NCI-H2029 treated with DMSO at 0.1 percent for 48 hours (cell line): ENCODE measurements around the gene TUBGCP6.
"Not testable (repeated sequence)": the region's sequence is repeated elsewhere in the genome, so short reads cannot be mapped to it uniquely, and the experiment has no call there.

Experiments used
- DNase-seq: peaks from one replicate; lab custom pipeline; 2025; lab: John Stamatoyannopoulos, UW

The TUBGCP6 gene

DNA sequence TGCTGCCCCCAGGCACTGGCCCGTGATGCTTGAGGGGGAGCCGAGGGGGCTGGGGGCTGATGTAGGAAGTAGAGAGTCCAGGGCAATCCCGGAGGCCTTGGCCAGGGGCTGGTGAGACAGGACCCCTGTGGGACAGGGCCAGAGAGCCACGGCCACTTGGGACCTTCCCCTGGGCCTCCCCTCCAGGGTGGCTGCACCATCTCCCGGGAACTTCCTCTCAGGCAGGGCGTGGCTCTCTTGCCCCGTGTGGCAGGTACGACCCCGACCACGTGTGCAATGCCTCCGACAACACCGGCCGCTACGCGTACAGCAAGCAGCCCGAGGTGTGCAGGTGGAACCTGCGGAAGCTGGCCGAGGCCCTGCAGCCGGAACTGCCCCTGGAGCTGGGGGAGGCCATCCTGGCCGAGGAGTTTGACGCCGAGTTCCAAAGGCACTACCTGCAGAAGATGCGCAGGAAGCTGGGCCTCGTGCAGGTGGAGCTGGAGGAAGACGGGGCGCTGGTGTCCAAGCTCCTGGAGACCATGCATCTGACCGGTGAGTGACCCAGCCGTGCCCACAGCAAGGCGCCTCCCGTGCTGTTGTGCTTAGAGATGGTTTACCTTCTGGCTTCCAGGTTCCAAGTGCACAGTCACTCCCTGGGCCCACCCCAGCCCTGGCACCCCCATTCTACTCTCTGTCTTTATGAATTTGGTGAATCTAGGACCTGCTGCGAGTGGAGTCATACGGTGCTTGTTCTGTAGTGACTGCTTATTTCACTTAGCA lies 34.3 kb downstream of the TUBGCP6 start:
- DNase-seq, result no peak

- DNase-seq, result no peak
Observed at GRCh38 chr22:50209893-50210292, 34.9 kb downstream of the TUBGCP6 start.

GRCh38 chr22:50208939-50209892 lies 35.6 kb downstream of the TUBGCP6 start:
- no peak for DNase-seq

DNA sequence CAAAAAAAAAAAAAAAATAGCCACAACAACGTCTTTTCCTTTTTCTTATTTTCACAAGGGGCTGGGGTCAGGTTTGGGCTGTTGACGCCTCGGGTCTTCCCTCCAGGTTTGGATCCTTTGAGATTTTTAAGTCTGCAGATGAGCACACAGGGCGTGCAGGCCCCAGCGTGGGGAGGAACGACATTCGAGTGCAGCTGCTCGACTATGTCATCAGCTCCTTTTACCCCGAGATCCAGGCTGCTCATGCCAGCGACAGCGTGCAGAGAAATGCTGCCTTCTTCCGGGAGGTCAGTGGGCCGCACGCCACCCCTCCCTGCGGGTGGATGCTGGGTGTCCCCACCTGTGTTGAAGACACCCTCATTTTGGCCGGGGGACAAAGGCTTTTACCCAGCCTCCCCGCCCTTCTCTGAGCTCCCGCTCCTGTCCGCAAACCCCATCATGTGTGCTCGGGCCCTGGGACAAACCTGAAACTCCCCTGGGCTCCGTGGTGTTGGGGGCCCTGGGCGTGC lies 36.3 kb downstream of the TUBGCP6 start:
- DNase-seq, result no peak

- DNase-seq, result no peak
Observed at GRCh38 chr22:50207383-50208140, 37.3 kb downstream of the TUBGCP6 start.

DNA sequence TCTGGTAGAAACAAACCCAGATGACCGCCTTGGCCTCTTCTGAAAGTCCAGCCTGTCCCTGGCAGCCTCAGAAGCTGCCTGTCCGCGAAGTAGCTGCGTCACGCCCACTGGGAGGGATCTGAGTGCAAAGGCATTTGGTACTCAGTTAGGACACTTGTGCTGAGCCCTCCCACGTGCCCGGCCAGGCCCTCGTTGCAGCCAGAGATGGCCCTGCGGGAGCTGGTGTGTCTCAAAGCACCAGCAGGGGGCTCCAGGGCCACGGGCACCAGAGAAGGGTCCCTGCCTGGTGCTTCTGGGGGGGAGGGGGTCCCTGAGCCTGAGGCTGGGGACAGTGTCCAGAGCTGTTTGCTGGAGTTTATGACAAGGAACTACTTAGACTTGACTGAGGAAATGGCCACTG lies 38.2 kb downstream of the TUBGCP6 start:
- no peak for DNase-seq

DNA sequence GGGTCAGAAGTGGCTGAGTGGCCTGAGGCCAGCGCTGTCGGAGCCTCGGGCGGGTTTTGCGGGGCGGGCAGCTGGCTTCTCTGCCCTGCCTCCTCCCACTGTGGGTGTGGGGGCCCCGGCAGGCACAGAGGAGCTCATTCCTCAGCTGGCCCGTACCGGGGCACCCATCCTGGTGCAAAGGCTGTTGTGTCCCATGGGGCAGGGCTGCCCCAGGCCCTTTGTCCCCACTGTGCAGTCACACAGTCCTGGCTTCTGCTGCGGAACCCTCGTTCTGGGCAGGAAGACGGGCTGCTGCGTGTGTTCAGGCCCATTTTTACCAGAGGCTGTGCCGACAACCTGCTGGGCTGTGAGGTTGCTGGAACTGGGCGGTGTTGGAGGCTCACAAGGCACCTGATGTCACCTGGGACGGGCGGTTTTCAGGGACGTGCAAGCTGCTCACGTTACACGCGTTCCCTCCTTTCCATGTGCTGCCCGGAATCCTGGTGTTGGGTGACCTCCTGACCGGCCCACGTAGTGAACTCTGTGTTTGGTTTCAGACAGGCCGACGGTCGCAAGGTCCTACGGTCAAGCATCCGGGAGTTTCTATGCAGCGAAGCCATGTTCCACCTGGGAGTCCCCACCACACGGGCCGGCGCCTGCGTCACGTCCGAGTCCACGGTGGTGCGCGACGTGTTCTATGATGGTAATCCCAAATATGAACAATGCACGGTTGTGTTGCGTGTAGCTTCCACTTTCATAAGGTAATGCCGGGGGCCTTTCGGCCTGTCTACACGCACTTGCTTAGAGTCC lies 38.8 kb downstream of the TUBGCP6 start:
- DNase-seq, result no peak

DNA sequence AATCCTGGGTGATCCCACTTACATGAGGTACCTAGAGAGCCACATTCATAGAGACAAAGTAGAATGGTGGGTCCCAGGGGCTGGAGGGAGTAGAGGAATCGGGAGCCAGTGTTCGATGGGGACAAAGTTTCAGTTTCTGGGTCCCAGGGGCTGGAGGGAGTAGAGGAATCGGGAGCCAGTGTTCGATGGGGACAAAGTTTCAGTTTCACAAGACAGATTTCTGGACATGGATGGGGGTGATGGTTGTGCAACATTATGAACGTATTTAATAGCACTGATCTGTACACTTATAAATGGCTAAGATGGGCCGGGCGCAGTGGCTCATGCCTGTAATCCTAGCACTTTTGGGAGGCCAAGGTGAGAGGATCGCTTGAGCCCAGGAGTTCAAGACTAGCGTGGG lies 39.8 kb downstream of the TUBGCP6 start:
- DNase-seq, result not testable (repeated sequence)

DNA sequence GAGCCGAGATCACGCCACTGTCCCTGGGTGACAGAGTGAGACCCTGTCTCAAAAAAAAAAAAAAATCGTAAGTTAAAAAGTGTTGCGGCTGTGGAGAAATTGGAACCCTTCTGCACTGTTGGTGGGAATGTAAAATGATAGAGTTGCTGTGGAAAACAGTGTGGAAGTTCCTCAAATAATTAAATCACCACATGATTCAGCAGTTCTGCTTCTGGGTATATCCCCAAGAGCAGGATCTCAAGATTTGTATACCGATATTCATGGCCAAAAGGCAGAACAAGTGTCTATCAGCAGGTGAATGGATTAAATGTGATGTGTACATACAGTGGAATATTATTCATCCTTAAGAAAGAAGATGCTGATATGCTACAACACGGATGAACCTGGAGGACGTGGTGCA lies 40.3 kb downstream of the TUBGCP6 start:
- DNase-seq, result no peak

GRCh38 chr22:50203288-50203687 lies 41.5 kb downstream of the TUBGCP6 start:
- no peak for DNase-seq

GRCh38 chr22:50202130-50202666 lies 42.6 kb downstream of the TUBGCP6 start:
- no peak for DNase-seq

DNA sequence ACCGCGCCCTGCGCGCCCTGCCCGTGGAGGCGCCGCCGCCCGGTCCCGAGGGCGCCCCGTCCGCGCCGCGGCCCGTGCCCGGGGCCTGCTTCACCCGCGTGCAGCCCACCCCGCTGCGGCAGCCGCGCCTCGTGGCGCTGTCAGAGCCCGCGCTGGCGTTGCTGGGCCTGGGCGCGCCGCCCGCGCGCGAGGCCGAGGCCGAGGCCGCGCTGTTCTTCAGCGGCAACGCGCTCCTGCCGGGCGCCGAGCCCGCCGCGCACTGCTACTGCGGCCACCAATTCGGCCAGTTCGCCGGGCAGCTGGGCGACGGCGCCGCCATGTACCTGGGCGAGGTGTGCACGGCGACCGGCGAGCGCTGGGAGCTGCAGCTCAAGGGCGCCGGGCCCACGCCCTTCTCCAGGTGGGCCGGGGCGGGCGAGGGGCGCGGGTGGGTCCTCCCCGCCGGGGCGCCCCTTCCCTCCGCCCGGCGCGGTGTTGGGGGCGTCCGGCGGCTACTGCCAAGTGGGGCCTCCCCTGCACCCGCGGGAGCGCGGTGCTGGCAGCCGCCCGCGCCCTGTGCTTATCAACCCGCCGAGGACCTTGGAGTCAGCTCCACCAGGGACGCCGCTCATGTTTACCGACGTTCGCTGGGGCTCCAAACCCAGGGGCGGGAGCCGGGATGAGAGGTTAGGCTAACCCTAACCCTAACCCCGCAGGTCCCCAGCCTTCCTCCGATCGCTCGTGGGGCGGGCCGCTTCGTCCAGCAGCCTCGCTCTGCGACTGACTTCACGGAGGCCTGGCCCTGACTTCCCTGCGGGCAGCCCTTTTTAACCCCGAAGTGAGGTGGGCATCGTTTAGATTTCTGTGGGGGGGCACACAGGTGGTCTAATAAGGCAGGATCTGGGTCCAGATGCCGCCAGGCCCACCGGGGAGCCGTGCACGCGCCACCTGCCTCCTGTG lies 43.4 kb downstream of the TUBGCP6 start:
- DNase-seq, result no peak

DNA sequence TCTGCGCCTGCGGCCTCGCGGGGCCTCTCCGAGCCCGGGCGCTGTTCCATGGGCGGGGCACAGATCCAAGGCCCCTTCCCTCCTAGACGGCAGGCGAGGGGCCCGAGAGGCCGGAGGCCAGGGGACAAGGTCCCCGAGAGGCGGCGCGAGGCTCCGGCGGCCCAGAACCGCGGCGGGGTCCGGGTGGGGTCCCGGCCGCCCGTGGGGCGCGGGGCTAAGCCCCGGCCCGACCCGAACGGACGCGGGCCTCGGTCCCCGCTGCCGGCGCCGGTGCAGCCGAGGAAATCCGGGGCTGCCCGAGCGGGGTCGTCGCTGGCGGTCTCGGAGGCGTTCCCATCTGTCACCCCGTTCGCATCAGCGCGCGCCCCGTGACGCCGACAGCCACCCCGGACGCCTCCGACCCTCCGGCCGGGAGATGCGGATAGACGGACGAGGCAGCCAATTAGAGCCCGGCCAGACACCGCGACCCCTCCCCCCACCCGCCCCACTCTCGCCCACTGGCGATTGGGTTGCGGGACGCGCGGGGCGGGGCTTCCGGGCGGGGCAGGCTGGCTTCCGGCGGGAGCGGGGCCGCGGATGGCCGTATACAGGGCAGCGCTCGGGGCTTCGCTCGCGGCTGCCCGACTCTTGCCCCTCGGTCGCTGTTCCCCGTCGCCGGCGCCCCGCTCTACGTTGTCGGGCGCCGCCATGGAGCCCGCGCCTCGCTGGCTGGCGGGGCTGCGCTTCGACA lies 44.2 kb downstream of the TUBGCP6 start, which contains the start of gene SELENOO:
Gene SELENOO, plus strand, starts transcription at position 551 of the 730 bp plus-strand sequence. Its CDS starts 26 bp downstream, at position 577.
- DNase-seq, result no peak

GRCh38 chr22:50199829-50200460 lies 44.9 kb downstream of the TUBGCP6 start:
- DNase-seq, result no peak

GRCh38 chr22:50199251-50199721 lies 45.5 kb downstream of the TUBGCP6 start:
- DNase-seq, result no peak

DNA sequence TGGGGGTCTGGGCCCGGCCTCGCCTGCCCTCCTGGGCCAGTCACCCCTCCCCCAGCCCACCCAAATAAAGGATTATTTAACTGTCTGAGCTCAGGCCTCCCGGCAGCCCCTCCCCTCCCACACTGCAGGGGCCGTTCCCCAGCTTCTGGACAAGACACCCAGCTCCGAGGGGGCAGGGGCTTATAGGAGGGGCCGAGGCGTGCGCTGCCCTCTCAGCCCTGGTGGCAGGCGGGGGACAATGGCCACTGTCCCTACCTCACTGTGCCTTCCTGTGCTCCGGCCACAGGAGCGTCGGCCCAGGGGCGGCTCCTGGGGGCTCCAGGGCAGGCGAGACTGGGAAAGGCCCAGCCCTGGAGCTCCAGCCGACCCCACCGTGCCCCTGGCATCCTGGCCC lies 46.2 kb downstream of the TUBGCP6 start:
- DNase-seq, result no peak

GRCh38 chr22:50197856-50198623 lies 46.8 kb downstream of the TUBGCP6 start:
- no peak for DNase-seq
